ENCODE measurements around the gene HERPUD1. TPM values are rescaled to one million over a fixed set of nuclear protein-coding genes. Genes with fewer than 3 reads are reported as not detected.
"Not testable (repeated sequence)": the region's sequence is repeated elsewhere in the genome, so short reads cannot be mapped to it uniquely, and the experiment has no call there.

Gene HERPUD1
- total and polyA plus RNA-seq, 2 of the 13 experiments (the other 11 are each of a cell fraction or from before 2014, with no cell fraction given), result 96.2 to 323 TPM

GRCh38 chr16:56884026-56884582 lies 47.8 kb upstream of the HERPUD1 start:
- peak; percentile 35 for ATAC-seq
- no peak overlapping the region for H3K9ac ChIP-seq (ENCODE audit: insufficient read depth, low read depth, low read length)
- FAIRE-seq, result no peak
- TF ChIP-seq ZNF556 (CRISPR knock-in tag; IDR thresholded peaks at IDR 0.05; ENCODE audit: borderline replicate concordance) (no peak), SP4 (CRISPR knock-in tag; IDR thresholded peaks at IDR 0.05) (0 out of 2 replicates have a peak, but pooled peaks have one; percentile 14)
- H3K9me3 ChIP-seq (ENCODE audit: low read length), result no peaks in the 10 kb centered on the region
- no peak overlapping the region for H3K4me2 ChIP-seq (ENCODE audit: low read depth, low read length)
- no peaks in the 10 kb centered on the region for H3K36me3 ChIP-seq (replicated peaks in 1 of 2; ENCODE audit: control insufficient read depth in 1 of 2, insufficient read depth in 2 of 2, low read length in 2 of 2)
- 56% methylated on average over 14 of the region's 14 CpGs for WGBS (ENCODE audit: low lambda C conversion rate)
- DNase-seq (ENCODE audit: low spot score), result no peak
- H3K27ac ChIP-seq (ENCODE audit: extremely low read length, insufficient read depth, low read length), result no peak overlapping the region
- in situ Hi-C loops (cut with HindIII; ENCODE audit: extremely low pct_ligation_motif_present, low pct_unique_long_range_greater_than_20kb), result no loop called here
- peaks cover 0 to 2% of the 10 kb centered on the region in 2 experiments; a peak in 2 of 5 replicates for H3K27me3 ChIP-seq (ENCODE audit: control insufficient read depth in 1 of 2, insufficient read depth in 2 of 2, low read length in 2 of 2)
- H3K4me3 ChIP-seq (replicated peaks in 1 of 3; ENCODE audit: insufficient read depth in 1 of 3, low read depth in 2 of 3, low read length in 3 of 3), result no peak overlapping the region
- intact Hi-C loops (cut with micrococcal nuclease; ENCODE audit: unreplicated experiment), result no loop called here
- H4K20me1 ChIP-seq (ENCODE audit: insufficient read depth, low read length), result no peaks in the 10 kb centered on the region
- no peaks in the 10 kb centered on the region; the same call in 1 of the 2 replicates for H3K4me1 ChIP-seq (ENCODE audit: insufficient read depth, low read length)
- BruUV-seq (replicated peaks), result no TSS peak
- ChIA-PET POLR2A (interaction anchor here (1.1 to 1.4 kb wide), 2 partner anchors 29 to 47 kb away, joined by 3 to 5 read pairs; partner anchors contain the start of gene HERPUD1), CTCF (ENCODE audit: low intra/inter-chr PET ratio, low total read pairs) (no interaction called here)
- no peaks in the 10 kb centered on the region for H3K79me2 ChIP-seq (ENCODE audit: insufficient read depth, low read length)
- H2AFZ ChIP-seq (ENCODE audit: low read length), result no peak overlapping the region

DNA sequence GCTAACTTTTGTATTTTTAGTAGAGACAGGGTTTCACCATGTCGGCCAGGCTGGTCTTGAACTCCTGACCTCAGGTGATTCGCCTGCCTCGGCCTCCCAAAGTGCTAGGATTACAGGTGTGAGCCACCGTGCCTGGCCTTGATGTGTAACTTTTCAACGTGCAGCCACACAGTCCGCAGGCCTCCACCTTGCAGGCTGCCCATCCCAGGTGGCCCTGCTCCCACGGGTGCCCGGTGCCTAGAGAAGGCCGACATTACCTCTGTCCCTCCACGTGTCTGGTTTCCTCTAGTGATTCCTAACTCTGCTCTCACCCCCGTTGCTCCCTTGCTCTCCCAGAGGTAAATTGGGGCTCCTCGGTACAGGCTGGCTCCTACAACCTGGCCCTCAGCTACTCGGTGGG lies 47.0 kb upstream of the HERPUD1 start:
- H4K20me1 ChIP-seq (ENCODE audit: insufficient read depth, low read length); H3K9me3 ChIP-seq (ENCODE audit: low read length); H3K4me3 ChIP-seq (replicated peaks in 1 of 3; ENCODE audit: insufficient read depth in 1 of 3, low read depth in 2 of 3, low read length in 3 of 3); BruUV-seq (replicated peaks); H2AFZ ChIP-seq (ENCODE audit: low read length); CTCF ChIA-PET (ENCODE audit: low intra/inter-chr PET ratio, low total read pairs); DNase-seq (ENCODE audit: low spot score); H3K27me3 ChIP-seq (ENCODE audit: control insufficient read depth in 1 of 2, insufficient read depth in 2 of 2, low read length in 2 of 2); H3K4me1 ChIP-seq (ENCODE audit: insufficient read depth, low read length); FAIRE-seq; intact Hi-C loops (cut with micrococcal nuclease; ENCODE audit: unreplicated experiment); H3K79me2 ChIP-seq (ENCODE audit: insufficient read depth, low read length); in situ Hi-C loops (cut with HindIII; ENCODE audit: extremely low pct_ligation_motif_present, low pct_unique_long_range_greater_than_20kb); H3K9ac ChIP-seq (ENCODE audit: insufficient read depth, low read depth, low read length); ATAC-seq; H3K36me3 ChIP-seq (replicated peaks in 1 of 2; ENCODE audit: control insufficient read depth in 1 of 2, insufficient read depth in 2 of 2, low read length in 2 of 2); H3K27ac ChIP-seq (ENCODE audit: extremely low read length, insufficient read depth, low read length); H3K4me2 ChIP-seq (ENCODE audit: low read depth, low read length): not testable (repeated sequence)
- WGBS (ENCODE audit: low lambda C conversion rate), result 40% methylated on average over 13 of the region's 13 CpGs
- POLR2A ChIA-PET, result interaction anchor here (1.1 to 1.3 kb wide), 2 partner anchors 28 to 46 kb away, joined by 3 read pairs; no protein-coding TSS in a partner anchor
